CD4-positive, alpha-beta T cell treated with Interleukin-21 for 1 hour (primary cell): ENCODE results near the gene VWDE.
"Not testable (repeated sequence)": the region's sequence is repeated elsewhere in the genome, so short reads cannot be mapped to it uniquely, and the experiment has no call there.

Experiments
- DNase-seq: peaks from one replicate; pipeline ENCODE4 v3.0.0-alpha.2; 2020

VWDE gene

DNA sequence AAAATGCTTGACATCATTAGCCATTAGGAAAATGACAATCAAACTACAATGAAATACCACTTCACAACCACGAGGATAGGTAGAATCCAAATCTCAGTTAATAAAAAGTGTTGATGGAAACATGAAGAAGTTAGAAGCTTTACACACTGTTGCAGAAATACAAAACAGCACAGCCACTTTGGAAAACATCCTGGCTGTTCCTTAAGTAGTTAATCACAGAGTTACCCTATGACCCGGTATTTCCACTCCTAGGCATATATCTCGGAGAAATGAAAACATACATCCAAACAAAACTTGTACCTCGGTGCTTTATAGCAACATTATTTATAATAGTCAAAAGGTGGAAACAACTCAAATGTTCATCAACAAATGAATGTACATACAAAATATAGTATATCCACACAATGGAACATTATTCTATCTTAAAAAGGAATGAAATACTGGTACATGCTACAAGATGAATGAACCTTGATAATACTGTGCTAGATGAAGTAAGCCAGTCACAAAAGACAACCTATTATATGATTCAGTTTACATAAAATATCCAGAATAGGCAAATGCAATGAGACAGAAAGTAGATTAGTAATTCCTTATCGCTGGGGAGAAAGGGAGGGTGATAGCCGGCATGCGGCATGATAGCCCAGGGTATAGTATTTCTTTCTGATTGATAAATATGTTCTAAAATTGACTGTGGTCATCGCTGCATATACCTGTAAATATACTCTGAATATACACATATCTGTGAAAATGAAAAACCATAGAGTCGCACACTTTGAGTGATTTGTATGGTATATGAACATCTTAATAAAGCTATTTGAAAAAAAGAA lies 1.9 kb downstream of the VWDE start:
- no peak for DNase-seq

DNA sequence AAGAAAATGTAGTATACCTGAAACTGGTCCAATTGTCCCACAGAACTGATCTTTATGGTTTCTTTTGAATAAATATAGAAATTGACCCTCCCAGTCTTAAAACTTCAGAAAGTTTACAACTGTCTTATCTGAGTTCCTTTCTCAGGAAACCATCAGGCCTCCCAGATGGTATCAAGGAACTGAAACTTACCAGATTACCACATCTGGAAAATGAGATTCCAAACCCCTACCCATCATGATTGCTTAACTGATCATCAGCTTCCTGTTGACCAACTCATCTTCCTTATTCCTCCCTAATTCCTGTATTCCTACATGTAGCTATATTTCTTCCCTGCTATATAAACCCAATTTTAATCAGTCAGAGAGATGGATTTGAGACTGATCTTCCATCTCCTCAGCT lies 5.5 kb downstream of the VWDE start:
- DNase-seq, result no peak

DNA sequence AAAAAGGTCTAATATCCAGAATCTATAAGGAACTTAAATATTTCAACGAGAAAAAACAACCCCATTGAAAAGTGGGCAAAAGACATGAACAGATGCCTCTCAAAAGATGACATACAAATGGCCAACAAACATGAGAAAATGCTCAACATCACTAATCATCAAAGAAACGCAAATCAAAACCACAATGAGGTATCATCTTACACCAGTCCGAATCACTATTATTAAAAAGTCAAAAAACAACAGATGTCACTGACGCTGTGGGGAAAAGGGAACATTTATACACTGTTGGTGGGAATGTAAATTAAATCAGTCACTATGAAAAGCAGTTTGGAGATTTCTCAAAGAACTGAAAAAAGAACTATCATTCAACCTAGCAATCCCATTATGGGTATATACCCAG lies 6.0 kb downstream of the VWDE start:
- no peak for DNase-seq

DNA sequence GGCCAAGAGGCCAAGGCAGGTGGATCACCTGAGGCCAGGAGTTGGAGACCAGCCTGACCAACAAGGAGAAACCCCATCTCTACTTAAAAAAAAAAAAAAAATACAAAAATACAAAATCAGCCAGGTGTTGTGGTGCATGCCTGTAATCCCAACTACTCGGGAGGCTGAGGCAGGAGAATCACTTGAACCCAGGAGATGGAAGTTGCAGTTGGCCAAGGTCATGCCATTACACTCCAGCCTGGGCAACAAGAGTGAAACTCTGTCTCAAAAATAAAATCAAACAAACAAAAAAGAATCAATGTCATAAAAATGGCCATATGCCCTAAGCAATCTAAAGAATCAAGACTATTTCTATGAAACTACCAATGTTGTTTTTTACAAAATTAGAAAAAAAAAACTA lies 7.0 kb downstream of the VWDE start:
- DNase-seq, result not testable (repeated sequence)

GRCh38 chr7:12391922-12392615 lies 11.6 kb downstream of the VWDE start:
- no peak for DNase-seq

- peak; percentile 38 for DNase-seq
These were observed 14.5 kb downstream of the VWDE start for GRCh38 chr7:12389089-12389700.

DNA sequence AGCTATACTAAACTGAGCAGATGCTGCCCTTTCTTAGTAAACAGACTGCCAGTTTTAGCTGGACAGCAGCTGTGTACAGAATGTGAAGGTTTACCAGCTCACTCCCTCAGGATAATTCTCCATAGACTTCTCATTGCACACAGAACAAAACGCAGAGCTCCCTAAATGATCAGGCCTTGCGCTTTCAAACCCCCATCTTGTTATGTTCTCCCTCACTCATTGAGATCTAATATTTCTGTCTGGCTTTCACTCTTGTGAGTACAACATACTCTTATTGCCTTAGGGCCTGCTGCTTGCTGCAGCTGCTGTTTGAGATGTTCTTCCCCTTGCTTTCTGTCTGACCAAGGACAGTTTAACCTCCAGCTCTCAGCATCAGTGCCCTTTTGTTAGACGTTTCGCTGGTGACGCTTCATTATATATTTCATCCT lies 17.3 kb downstream of the VWDE start:
- DNase-seq, result no peak

GRCh38 chr7:12385364-12385786 lies 18.3 kb downstream of the VWDE start:
- no peak for DNase-seq

DNA sequence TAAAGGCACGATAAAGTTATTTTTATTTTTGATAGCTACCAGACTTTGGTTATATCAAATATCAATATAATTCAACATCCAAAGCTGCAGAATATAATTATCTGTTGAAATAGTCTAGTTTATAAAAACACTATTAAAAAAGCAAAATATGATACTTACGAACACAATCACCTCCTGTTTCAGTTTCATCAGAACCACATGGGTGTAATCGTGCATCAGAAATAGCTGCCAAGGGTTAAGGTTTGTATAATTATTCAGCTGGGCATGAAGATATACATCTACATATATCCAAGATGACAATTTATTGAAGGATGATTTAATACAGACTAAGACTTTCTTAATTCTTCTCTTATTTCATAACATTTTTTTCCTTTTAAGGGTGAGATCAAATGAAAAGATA lies 20.3 kb downstream of the VWDE start:
- DNase-seq, result no peak

- no peak for DNase-seq
These were observed 25.3 kb downstream of the VWDE start for GRCh38 chr7:12378389-12378788.

DNA sequence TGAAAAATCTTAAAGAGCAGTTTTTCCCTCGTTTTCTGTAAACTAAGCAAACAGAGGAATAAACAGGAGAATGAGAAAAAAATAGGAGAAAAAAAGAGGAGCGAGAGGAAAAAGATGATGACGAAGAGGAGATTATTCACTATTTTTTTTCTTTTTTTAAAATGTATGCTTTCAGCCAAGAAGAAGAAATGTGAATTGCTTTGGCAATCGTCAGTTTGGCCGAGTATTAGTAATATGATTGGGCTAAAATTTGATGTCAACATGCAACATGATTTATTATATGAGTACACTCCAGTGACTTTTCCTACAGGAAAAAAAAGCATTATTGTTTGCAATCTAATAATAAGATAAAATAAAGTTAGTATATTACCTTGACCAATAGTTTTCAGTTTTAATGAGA lies 26.3 kb downstream of the VWDE start:
- DNase-seq, result no peak

DNA sequence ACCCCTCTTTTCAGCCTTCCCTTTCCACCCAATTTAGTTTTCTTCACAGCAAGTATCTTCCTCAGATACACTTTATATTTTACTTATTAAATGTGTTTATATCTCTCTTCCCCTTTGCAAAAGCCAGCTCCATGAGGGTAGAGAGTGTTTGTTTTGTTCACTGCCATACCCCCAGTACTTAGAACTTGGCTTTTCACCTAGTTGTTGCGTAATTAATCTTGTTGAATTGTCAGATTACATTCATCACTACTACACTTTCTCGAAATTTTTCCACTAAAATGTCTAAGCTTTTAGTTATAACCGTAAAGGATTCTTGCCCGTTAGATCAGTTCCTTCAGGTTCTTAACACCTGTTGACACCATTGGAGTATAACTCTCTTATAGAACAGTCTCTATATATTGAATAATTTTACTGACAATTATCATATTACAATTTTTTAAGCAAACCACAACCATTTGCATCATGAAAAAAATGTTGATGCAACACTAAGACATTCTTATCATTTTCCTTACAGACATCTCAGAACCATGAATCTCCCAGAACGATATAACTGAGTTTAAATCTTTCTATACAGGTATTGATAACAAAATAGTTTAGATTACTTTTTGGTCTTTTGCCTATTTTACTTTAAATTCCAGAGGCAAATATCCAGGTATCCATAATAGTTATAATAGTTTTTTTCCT lies 29.9 kb downstream of the VWDE start:
- no peak for DNase-seq

DNA sequence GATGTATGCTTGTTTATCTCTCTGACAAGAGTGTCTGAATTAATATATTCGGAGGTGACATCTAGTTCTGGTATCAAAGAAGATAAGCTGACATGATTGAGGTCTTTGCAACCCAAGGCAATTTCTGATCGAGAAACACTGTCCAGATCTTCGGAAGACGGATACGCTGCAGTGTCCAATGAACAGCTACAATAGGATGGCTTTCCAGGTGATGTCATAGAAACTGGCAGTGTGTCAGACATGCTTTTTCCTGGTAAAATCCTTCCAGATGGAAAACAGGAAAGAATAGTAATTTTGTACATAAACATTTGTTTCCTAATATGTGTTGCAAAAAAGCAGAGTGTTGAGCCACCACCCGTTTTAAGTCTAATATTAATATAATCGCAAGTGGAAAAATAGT lies 33.4 kb downstream of the VWDE start:
- DNase-seq, result no peak

GRCh38 chr7:12369756-12370155 lies 33.9 kb downstream of the VWDE start:
- DNase-seq, result no peak

DNA sequence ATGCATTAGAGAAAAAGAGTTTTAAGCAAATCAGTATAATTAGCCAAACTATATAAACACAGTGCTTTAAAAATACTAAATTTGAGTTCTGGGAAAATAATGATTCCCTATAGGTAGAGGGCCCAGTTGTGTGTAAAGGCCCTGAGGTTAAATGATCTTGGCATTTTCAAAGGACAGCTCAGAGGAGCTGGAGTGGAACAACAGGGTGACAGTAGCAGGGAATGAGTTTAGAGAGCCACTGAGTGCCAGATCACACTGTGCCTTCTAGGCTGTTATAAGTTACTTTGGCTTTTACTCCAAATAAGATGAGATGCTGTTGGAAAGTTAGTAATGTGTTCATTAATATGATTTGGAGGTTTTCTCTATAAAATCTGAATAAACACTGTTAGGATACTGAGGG lies 34.6 kb downstream of the VWDE start:
- no peak for DNase-seq

DNA sequence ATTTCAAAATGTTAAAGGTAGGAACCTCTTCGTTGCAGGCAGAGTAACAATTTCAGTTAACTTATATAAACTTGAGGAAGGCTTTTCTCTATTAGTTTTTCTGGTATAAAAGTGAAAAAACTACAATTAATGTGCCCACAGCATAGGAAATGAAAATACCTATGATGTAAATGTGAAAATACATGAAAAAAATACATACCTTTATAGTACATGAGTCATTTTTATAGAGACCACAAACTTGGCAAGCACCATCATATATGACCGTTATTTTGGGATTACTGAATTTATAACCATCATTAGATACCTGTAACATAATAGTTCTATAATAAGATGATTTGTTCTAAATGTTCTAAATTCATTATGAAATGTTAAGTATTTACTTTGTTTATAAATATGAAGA lies 42.7 kb downstream of the VWDE start:
- DNase-seq, result no peak

DNA sequence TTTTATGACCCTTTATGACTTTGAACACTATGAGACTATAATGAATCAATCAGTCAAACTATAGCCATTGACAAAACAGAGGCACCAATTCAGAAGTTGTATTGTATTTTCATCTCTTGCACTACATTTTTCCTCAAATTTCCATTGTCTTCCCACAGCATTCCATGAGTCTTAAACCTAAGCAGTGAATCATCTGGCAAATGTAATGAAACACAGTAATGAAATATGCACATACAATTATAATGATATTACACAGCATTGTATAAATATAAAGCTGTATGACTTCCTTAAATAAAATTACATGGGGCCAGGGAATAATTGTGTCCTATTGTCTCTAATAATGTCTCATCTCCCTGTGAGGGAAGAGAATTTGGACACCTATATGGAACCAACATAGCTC lies 45.0 kb downstream of the VWDE start:
- DNase-seq, result no peak

DNA sequence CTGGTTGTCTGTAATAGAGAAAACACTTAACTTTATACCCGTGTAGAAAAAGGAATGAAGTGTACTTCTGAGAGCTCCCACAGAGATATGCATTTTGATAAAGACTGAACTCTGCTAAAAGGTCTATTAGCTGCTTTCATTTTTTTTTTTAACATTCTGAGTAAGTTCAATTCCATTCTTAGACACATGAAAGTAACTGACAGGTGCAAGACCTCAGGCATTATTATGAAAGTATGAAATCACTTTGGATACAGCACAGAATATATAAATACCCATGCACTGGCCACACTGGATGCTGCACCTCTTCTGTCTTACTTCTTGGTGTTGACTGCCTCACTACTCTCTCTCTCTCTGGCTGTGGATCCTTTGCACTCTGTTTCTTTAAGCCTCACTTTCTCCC lies 46.2 kb downstream of the VWDE start:
- DNase-seq, result no peak

- no peak for DNase-seq
These were observed 51.8 kb downstream of the VWDE start for GRCh38 chr7:12351843-12352242.

GRCh38 chr7:12350971-12351370 lies 52.7 kb downstream of the VWDE start:
- DNase-seq, result no peak

GRCh38 chr7:12337095-12337494 lies 66.6 kb downstream of the VWDE start:
- no peak for DNase-seq

DNA sequence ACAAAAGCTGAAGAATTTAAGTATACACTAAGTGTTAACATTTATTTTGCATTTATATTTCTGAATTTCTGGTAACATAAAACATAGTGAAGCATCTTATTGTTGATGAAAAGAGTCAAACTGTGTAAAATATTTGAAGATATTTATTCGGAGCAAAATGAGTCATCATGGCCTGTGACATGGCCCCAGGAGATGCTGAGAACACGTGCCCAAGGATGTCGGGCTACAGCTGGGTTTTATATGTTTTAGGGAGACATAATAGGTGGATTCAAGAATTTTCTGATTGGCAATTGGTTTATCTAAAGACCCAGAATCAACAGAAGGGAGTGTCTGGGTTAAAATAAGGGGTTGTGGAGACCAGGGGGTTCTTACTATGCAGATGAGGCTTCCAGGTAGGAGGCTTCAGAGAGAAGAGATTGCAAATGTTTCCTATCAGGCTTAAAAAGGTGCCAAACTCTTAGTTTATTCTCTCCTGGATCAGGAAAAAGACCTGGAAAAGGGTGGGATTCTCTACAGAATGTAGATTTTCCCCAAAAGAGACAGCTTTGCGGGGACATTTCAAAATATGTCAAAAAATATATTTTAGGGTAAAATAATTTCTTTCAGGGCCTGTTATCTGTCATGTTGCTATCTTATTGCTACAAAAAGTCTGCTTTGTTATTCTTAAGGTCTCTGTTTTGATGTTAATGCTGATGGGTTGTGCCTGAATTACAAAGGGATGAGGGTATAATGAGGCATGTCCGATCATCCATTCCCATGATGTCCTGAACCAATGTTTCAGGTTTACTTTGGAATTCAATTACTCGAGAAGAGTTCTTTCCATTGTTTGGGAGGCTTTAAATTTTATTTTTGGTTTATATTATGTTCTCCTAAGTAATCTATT lies 74.5 kb downstream of the VWDE start:
- DNase-seq, result no peak
